ENCODE data around the gene PLXNA4.

Gene PLXNA4

DNA sequence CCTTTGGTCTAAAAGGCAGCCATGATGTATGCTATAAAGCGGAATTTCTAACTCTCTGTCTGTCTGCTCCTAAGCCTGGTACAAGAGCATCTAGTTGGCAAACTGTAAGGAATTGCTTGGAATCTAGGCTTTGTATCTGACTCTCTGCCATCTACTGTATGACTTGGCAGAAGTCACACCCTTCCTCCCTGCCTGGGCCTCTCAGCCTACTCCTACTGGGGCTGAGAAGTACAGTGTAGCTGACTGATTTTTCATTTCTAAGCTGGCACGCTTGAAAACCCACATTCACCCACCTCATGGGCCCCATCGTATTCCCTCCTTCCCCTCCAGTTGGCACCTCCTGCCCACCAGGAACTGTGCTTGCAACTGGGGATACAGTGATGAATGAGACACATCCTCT is 435.2 kb downstream of the PLXNA4 start:
- TF ChIP-seq GATA1 (IDR thresholded peaks at IDR 0.05; ENCODE audit: low read depth, low read length) = no peak
- no peak for DNase-seq

DNA sequence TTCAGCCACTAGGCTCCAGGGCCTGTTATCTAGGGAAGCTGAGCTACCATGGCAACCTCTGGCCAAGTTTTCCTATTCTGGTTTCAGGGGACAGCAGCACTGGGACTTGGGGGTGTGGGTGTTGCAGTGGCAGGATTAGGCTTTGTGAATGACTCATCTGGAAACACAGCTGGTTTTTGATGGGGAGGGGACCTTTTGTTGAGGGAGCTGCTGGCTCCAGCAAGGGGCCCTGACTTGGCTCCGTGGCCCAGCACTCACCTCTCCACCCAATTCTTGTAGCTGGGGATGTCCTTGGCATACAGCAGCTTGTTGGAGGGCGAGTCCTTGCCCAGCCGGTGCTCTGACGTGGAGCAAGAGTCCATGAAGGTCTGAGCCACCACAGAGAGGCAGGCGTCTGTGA is 435.9 kb downstream of the PLXNA4 start:
- TF ChIP-seq GATA1 (IDR thresholded peaks at IDR 0.05; ENCODE audit: low read depth, low read length) = no peak
- TF ChIP-seq POLR2A (IDR thresholded peaks at IDR 0.05; ENCODE audit: low read length) = no peak
- DNase-seq = no peak

DNA sequence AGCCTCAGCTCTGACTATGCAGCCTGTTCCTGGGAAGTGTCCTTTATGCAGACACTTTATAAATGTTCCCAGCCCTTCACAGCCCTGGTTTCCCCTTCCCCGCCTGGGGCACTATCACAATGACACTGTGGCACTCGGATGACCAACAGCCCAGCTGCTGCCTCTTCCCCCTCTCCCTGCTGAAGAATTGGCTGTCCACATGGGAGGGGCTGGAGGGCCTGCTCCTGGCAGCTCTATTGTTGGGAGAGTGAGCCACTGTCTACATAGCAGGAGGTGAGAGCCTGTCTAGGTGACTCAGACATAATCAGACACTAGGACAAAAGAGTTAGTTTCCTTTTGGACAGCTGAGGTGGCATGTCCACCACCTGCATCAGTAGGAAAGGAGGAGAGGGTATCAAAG is 437.5 kb downstream of the PLXNA4 start:
- TF ChIP-seq GATA1 (IDR thresholded peaks at IDR 0.05; ENCODE audit: low read depth, low read length) (no peak), POLR2A (IDR thresholded peaks at IDR 0.05; ENCODE audit: low read length) (no peak)

DNA sequence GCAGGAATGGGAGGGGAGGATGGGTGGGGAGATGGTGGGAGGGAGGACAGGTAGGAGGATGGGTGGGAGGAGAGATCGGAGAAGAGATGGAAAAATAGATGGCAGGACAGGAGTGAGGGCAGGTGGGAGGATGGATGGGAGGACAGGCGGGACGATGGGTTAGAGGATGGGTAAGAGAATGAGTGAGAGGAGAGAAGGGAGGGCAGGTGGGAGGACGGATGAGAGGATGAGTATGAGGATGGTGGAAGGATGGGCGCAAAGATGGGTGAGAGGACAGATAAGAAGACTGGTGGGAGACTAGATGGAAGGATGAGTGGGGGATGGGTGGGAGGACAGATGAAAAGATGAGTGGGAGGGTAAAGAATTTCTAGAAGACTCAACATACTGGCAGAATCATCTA is 438.6 kb downstream of the PLXNA4 start:
- TF ChIP-seq POLR2A (IDR thresholded peaks at IDR 0.05; ENCODE audit: low read length) (no peak), GATA1 (IDR thresholded peaks at IDR 0.05; ENCODE audit: low read depth, low read length) (no peak)

More for the DNA sequence above, 437.5 kb downstream of the PLXNA4 start:
- no peak for DNase-seq

DNA sequence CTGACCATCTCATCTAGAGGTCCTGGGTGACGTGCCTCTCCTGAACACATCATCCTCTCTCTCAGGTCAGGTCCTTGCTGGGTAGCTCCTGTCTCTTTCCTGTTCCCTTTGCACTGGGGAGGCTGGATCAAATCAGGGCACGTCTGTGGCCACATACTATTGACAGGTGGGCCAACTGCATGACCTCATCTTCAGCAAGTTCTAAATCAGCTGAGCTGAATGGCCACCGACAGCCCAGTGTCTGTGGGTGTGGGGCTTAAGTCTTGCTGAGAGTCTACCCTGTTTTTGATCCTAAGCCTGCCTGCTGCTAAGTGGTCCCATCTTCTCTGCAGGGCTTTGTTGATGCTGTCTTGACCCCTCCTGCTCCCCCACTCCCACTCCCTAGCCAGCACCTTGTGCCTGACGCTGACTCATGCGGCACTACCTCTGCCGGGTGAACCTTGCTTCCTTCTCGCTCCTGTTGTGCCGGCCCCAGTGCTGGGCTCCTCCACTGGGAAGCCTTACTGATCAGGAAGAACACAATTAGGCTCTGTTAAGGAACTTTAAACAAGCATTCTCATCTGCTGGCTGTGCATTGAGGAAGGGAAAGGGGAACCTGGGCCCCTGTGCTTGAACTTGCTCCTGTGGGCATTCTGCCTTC is 440.4 kb downstream of the PLXNA4 start:
- DNase-seq = no peak
- TF ChIP-seq GATA1 (IDR thresholded peaks at IDR 0.05; ENCODE audit: low read depth, low read length) (no peak), POLR2A (IDR thresholded peaks at IDR 0.05; ENCODE audit: low read length) (no peak)

More for the DNA sequence above, 438.6 kb downstream of the PLXNA4 start:
- no peak for DNase-seq

DNA sequence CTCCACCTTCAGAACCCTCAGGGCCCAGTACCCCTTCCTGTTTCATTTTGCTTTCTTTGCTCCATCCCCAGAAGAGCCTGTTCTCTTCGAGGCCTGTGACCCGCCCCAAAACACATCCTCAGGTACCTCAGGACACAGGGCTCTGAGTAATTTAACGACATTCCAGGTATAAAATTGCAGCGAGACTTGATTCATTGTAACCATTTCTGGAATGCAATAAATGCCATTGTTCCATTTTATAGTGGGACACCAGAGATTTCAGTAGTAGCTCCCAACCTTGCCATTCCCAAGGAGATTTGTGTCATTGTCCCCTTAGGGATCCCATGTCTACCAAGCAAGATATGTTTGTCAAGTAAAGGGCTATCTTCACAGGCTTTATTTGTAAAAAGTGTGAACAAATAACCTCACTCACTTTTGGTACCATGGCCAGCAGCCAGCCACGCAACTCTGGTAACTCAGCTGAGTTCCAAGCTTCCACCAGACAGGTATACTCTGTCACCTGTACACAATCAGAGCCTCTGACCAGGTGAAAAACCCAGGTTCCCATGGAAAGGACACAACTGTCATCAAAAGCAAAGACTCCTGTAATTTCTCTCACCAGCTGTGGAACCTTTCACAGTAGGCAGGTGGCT is 441.3 kb downstream of the PLXNA4 start:
- TF ChIP-seq GATA1 (IDR thresholded peaks at IDR 0.05; ENCODE audit: low read depth, low read length) (no peak), POLR2A (IDR thresholded peaks at IDR 0.05; ENCODE audit: low read length) (no peak)
- DNase-seq = no peak

DNA sequence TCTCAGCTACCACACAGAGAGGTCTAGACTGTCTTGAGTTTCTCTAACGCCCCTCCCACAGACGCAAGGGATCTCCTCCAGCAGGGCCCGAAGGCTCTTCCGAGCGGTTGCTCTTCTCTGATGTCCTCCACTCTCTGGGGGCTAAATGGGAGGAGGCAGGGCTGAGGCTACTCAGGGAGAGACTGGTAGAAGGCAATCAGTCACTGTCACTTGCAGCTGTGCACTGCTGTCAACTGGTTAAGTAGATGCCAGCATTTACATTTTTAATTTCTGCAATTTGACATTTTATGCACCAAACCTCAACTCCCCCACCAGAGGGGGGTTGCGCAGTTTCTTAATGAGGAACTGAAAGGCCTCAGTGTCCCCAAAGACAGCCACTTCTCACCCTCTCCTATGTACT is 442.8 kb downstream of the PLXNA4 start:
- TF ChIP-seq POLR2A (IDR thresholded peaks at IDR 0.05; ENCODE audit: low read length) (no peak), GATA1 (IDR thresholded peaks at IDR 0.05; ENCODE audit: low read depth, low read length) (no peak)
- no peak for DNase-seq

DNA sequence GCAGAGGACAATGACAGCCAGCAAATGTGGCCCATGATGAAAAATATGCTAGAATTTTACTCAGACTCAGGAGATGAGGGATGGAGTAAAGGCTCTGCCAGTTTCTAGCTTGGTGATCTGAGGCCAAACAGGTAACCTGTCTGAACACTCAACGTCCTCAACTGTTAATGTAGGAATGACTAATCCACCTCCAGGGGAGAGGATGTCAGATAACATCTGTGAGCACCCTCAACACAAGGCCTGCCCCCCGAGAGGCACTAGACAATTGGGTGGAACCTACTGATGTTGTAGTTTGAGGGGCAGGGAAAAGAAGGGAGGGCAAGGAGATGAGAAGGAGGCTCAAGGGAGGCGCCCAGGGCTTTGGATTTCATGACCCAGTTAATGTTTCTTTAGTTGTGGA is 445.1 kb downstream of the PLXNA4 start:
- DNase-seq = no peak
- no peak for TF ChIP-seq GATA1 (IDR thresholded peaks at IDR 0.05; ENCODE audit: low read depth, low read length)
- TF ChIP-seq POLR2A (IDR thresholded peaks at IDR 0.05; ENCODE audit: low read length) = no peak

DNA sequence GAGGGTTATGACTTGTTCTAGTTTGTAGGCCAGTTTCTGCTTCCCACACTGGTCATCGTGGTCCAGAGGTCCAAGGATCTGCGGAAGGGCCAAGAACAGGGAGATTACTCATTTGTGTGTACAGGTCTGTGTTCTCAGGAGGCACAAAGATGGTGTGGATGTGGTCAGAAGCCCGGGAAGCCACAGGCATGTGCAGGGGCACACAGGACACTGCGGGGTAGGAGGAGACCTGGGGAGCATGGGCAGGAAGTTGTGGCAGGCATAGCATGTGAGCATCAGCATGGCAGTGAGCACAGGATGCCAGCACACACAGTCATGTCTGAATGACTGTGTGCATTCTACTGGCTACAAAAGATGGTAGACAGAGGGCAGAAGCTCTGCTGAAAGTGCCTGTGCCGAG is 445.8 kb downstream of the PLXNA4 start:
- TF ChIP-seq GATA1 (IDR thresholded peaks at IDR 0.05; ENCODE audit: low read depth, low read length) = no peak
- no peak for TF ChIP-seq POLR2A (IDR thresholded peaks at IDR 0.05; ENCODE audit: low read length)
- no peak for DNase-seq

DNA sequence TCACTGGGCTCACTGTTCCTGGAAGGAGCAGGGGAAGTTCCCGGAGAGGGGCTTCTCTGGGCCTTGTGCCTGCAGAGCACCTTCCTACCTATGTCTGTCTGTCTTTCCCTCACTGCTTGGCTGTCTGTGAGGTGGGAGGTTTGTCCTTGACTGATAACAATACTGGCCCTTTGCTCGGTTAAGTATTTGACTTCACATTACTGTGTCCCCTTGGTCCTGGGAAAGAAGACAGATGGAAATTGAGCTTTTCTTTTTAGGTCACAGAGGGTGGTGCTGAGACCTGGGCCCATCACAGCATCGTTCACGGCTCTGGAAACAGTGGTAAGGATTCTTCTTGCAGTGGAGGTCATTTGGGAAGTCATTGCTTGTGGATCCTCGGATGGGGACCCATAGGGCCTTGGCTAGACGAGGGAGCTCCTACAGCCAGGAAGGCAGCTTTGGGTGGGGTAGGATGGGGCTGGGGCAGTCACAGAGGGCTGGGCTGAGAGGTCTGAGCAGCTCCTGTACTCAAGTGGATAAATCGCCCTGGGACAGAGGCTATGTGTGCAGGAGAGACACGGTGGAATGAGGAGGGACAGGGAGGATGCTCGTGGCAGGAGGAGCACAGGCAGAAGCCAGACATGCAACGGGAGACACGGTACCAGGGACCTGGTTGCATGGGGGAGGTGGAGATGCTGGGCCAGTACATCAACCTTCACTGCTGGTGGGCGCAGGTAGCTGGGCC is 450.2 kb downstream of the PLXNA4 start:
- TF ChIP-seq GATA1 (IDR thresholded peaks at IDR 0.05; ENCODE audit: low read depth, low read length) = no peak
- no peak for TF ChIP-seq POLR2A (IDR thresholded peaks at IDR 0.05; ENCODE audit: low read length)
- no peak for DNase-seq

DNA sequence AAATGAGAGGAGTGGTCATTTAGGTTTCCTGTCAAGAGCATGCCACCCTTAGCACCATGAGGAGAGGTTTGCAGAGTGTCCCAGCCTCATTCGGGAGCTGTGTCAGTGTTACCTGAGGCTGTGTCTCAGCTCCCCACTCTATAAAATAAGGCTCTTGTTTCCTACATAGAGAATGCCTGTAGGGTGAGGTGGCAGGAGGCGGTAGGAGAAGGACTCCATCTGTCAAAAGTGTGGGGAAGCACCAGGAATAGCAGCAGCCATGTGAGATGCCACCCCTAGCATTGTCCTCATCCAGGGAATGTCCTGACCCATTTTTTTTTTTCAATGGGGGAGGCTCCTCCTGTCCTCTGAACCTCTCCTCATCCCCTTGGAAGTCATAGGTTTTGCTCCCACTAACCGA is 451.2 kb downstream of the PLXNA4 start:
- TF ChIP-seq GATA1 (IDR thresholded peaks at IDR 0.05; ENCODE audit: low read depth, low read length) (no peak), POLR2A (IDR thresholded peaks at IDR 0.05; ENCODE audit: low read length) (no peak)
- DNase-seq = no peak

DNA sequence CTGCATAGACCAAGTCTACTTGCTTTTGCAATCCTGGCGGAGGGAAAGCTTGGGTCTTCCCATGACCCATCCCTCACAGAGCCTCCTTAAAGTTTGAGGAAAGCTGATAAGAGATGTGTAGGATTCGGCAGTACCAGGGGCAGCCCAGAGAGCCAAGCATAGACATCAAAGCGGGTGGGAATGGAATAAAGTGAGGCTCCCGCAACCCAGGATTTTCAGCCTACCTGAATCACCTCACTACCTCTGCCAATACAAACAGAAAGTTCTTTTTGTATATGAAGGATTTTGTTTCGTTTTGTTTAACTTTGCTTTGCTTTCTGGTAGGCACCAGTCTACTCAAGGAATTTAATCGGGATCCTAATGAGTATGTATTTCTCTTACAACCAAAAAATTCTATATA is 451.7 kb downstream of the PLXNA4 start:
- TF ChIP-seq POLR2A (IDR thresholded peaks at IDR 0.05; ENCODE audit: low read length) = no peak
- DNase-seq = no peak

DNA sequence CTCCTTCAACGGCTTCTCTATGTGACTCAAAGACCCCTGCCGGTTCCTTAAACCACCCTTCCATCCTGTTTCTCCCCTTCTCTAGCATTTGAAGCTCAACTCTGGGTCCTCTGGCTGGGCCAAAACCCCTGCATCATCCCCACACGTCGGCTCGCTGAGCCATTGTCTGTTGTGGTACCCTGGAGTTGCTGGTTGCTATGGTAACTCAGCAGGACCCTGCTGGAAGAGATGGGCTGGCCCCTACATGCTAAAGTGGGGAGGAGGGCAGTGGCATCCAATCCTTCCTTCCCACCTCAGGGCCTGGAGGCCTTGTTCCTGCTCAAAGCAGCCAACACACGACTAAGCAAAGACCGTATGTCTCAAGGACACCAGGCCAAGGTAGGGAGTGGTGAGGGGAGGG is 452.5 kb downstream of the PLXNA4 start:
- no peak for TF ChIP-seq GATA1 (IDR thresholded peaks at IDR 0.05; ENCODE audit: low read depth, low read length)
- DNase-seq = no peak

DNA sequence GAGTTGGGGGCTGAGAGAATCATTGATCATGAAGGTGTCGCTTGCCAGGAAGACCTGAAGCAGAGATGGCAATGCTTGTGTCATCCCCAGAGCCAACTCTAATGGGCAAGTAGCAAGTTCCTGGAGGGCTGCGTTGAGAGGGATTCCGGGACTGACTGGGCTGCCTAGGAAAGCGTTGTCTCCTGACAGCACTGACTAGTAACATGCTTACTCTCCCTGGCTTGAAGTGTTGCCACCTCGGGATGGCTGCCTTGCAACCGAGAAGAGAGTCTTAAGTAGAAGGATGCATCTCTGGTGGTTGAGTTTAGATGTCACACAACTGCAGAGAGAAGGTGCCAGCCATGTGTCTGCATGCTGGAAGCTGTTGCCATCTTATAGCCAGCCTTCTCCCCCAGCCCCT is 453.4 kb downstream of the PLXNA4 start:
- no peak for TF ChIP-seq GATA1 (IDR thresholded peaks at IDR 0.05; ENCODE audit: low read depth, low read length)
- no peak for TF ChIP-seq POLR2A (IDR thresholded peaks at IDR 0.05; ENCODE audit: low read length)
- DNase-seq = no peak

DNA sequence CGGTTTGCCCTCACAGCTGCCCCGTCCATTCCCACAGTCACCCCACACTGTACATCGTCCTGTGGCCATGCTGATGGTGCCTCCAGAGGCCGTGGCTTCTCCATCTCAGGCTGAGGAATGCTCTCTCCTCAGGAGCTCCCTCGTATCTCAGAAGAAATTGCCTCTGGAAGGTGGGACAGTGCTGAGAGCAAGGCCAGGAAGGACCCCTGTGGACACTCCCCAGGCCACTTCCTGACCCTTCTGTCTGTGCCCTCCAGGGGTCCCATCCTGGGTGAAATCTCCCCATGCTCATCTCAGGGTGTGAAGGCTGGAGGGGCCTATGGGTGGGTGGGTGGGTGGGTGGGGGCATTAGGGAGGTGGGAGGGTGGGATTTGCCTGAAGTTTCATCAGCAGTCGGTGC is 454.3 kb downstream of the PLXNA4 start:
- DNase-seq = no peak

More for the DNA sequence above, 454.3 kb downstream of the PLXNA4 start:
- TF ChIP-seq GATA1 (IDR thresholded peaks at IDR 0.05; ENCODE audit: low read depth, low read length) (no peak), POLR2A (IDR thresholded peaks at IDR 0.05; ENCODE audit: low read length) (no peak)

All from erythroblast (primary cell).